Pulmonary artery endothelial cell (primary cell): Measurements from ENCODE around the gene FRAT2. TPM values are rescaled to one million over a fixed set of nuclear protein-coding genes. Genes with fewer than 3 reads are reported as not detected.
"Not testable (repeated sequence)": the region's sequence is repeated elsewhere in the genome, so short reads cannot be mapped to it uniquely, and the experiment has no call there.

Experiments used
- DNase-seq: peaks from one replicate; pipeline ENCODE4 v3.0.0-alpha.2; 2011; ENCODE audit warnings: low read depth, low spot score
- total RNA-seq: library from RNA; depleted of rRNA; stranded (reverse); fragments of >200 nt; gene quantifications from 2 replicates; pipeline ENCODE4 v1.2.3, GENCODE V29; 2014

FRAT2 gene
- total RNA-seq, 1 donor from 2014 or later: 11.0 TPM

GRCh38 chr10:97356918-97357317, 22.4 kb upstream of the FRAT2 start:
- no peak for DNase-seq

DNA sequence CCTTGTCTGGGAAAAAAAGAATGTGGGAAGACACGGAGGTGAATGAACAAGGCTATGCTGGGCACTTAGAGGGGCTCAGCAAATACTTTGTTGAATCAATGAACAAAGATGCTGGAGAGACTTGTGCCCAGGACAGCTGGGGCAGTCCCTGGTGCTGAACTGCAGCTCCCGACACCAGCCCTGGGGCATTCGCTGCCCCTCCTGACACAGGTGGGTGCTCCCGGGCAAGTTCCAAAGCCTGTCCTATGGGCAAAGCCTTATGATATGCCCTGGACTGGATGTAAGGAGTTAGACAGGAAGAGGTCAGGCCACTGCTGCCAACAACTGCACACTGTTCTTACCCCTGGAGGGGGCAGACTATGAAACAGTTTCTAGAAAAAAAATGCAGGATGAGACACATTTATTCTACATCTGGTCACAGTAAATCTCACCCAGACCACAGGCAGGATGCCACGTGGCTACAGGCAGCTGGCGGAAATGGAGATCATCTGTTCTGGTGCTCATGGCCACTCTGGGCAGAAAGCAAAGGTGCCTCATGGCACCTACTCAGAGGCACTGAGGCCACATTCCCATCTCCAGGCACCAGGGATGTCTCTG, 21.9 kb upstream of the FRAT2 start:
- no peak for DNase-seq

- DNase-seq: peak; percentile 61
Measured at GRCh38 chr10:97355571-97355975, 21.0 kb upstream of the FRAT2 start.

GRCh38 chr10:97353945-97354344, 19.4 kb upstream of the FRAT2 start:
- no peak for DNase-seq

- no peak for DNase-seq
Measured at GRCh38 chr10:97349752-97350513, 15.4 kb upstream of the FRAT2 start.

DNA sequence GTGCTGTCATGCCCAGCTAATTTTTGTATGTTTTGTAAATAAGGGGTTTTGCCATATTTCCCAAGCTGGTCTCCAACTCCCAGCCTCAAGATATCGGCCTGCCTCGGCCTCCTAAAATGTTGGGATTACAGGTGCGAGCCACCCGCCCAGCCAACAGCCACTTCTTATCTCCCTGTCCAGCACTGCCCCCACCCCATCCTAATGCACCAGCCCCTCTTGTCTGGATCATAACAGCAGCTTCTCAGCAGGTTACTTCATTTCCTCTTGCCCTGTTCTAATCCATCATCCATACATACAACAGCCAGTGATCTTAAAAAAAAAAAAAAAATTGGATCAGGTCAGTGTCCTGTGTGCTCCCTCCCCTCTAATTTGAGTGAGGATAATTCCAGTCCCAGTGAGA, 12.8 kb upstream of the FRAT2 start:
- DNase-seq: no peak

DNA sequence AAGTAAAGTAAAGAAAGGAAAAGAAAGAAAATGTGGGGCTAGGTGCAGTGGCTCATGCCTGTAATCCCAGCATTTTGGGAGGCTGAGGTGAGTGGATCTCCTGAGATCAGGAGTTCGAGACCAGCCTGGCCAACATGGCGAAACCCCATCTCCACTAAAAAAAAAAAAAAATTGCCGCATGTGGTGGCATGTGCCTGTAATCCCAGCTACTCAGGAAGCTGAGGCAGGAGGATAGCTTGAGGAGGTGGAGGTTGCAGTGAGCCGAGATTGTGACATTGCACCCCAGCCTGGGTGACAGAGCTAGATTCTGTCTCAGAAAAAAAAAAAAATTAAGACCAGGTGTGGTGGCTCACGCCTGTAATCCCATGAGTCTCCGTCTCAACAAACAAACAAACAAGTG, 9.1 kb upstream of the FRAT2 start:
- not testable (repeated sequence) for DNase-seq

- no peak for DNase-seq
Measured at GRCh38 chr10:97341416-97341815, 6.9 kb upstream of the FRAT2 start.

- no peak for DNase-seq
Measured at GRCh38 chr10:97338041-97338440, 3.5 kb upstream of the FRAT2 start.

DNA sequence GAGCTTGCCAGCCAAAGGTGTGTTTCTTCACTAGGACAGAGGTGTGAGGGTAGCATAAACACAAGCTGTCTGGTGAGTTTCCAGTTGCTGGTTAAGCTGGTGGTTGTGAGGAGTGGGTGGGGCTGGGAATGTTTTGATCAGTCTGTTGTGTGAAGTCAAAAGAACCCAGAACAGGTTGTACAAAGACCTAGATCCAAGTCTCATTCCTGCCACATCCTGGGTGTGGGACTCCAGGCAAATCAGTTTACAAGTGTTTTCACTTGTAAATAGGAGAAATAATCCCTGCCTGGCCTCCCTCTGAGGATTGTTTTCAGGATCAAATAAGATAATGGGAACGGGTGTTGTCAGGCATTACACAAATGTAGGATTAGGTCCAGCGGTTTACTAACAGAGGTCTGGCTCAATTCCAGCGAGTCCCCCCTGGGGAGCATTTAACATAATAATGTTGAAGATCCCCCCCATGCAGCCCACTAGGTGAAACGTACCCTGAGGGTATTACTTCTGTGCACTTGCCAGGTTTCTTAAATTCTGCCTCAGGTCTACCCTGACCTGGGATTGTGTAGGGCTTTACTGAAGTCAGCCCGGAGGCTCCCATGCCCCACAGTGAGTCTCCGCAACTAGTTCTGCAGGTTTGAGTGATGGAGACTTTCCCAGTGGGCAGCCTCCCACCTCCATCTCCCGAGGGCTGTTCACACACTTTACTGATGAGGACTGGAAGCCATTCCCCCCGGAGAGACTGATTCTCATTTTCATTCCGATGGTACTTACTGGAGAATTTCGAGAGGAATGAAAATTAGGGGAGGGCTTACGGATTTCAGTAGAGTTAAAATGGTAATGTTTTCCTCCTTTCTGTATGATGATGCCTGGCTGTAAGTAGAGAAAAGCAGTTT, 2.7 kb upstream of the FRAT2 start:
- DNase-seq: no peak

- DNase-seq: no peak
Measured at GRCh38 chr10:97336446-97336845, 1.9 kb upstream of the FRAT2 start.

GRCh38 chr10:97336006-97336405, 1.5 kb upstream of the FRAT2 start:
- DNase-seq: no peak

DNA sequence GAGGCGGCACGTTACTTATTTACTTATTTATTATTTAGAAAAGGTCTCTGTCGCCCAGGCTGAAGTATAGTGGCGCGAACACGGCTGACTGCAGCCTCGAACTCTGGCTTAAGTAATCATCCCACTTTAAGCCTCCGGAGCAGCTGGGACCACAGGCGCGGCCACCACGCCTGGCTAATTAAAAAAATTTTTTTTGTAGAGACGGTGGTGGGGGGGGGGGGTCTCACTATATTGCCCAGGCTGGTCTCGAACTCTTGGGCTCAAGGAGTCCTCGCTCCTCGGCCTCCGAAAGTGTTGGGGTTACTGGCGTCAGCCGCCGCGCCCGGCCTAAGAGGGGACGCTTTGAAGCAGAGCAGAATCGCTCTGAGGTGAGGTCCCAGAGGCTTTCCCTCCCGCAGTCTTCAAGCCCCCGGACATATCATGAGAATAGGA, 675 bp upstream of the FRAT2 start:
- no peak for DNase-seq

DNA sequence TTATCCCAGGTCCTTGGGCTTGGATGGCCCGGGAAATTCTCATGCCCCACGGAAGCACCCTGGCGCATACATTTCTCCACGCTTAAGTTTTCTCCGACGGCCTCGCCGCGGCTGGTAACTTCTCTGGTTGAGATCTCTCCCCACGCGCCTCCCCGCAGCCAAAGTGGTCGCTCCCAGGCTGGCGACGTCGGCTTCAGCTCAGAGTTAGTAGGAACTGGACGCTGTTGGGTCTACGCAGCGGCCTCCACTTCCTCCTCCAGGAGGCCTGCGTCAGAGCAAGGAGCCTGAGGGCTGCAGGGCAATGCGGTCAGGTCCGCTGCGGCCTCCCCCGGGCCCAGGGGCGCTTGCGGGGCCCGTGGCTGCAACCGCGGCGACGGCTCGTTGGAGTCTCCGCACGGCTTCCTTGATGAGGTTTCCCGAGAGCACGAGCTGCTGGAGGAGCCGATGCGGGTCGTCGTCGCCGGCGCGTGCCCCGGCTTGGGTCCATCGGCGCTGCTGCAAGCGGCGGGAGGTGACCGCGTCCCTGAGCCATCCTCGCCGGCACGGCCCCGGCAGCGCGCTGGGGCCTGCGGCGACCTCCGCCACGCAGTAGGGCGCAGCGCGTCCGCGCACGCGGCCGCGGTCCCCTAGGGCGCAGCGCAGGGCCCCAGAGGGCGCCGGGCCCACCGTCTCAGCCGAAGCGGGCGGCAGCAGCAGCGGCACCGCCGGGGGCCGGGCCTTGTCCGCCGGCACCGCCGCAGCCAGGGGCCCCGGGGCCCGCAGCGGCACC, 744 bp downstream of the FRAT2 start:
- DNase-seq: no peak

DNA sequence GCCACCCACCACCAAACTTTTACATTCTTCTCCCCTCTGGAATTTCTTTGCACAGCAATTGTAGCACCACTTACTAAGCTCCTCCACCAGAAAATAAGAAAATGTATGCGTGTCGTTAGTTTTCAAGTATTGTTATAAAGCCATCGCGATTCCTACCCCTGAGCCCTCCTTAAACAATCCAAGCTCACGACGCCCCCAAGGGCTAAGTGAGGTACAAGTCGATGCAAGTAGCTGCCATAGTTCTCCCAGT, 1.3 kb downstream of the FRAT2 start:
- no peak for DNase-seq

- peak; percentile 40 for DNase-seq
Measured at GRCh38 chr10:97332591-97333350, 1.8 kb downstream of the FRAT2 start.

GRCh38 chr10:97331153-97331703, 3.3 kb downstream of the FRAT2 start:
- DNase-seq: no peak

DNA sequence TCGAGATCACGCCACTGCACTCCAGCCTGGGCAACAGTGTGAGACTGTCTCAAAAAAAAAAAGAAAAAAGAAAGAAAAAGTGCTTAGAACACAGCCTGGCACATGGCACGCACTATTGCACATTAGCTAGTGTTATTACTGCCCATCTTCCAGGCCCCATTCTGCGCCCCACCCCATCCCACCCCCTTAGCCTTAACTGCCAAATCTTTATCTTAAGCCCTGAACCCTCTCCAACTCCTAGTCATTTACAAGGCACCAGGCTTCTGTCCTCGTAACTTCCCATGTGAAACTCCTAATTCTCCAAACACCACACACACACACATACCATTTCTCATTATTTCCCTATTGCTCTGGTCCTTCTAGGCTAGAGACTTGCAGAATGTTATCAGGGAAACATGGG, 4.8 kb downstream of the FRAT2 start:
- no peak for DNase-seq

DNA sequence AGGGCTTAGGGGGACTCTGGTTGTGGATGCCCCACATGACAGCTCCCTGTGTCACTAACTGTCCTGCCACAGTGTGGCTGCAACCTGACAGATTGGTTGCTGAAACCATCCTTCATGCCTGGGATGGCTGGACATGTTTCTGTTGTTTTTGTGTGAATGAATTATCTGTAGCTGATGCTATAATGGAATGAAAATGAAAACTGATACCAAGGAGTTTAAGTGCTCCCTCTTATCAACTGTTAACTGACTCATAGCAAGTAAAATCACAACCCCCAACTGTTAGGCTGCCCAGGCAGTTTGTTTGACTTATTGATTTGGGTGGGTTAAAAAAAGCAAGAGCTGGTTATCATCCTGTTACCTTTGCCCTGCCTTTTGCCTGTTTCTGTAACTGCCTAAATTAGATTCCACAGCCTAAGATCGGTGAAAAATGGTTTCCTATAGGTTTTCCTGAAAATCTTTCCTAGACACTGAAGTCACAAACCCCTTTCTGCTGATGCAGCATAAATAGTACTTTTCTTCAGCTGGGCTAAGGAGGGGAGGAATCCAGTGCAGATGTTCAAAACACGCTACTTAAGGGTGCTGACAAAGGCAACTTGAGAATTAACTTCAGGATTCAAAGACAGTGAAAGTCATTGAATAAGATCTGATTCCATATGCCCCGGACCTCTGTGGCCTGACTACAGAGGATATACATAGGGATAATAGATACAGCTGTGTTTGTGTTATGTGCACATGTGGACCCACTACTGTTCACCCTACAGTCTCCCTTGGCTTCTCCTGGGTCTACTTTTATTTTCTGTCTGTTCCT, 5.7 kb downstream of the FRAT2 start:
- DNase-seq: no peak
